NCI-H146 treated with DMSO at 0.1 percent for 48 hours (cell line): ENCODE data around the gene C15orf40.
"Not testable (repeated sequence)": the region's sequence is repeated elsewhere in the genome, so short reads cannot be mapped to it uniquely, and the experiment has no call there.

Source experiments
- DNase-seq: peaks from one replicate; lab custom pipeline; 2025; ENCODE audit not compliant: unreplicated experiment; lab: John Stamatoyannopoulos, UW

C15orf40 gene

DNA sequence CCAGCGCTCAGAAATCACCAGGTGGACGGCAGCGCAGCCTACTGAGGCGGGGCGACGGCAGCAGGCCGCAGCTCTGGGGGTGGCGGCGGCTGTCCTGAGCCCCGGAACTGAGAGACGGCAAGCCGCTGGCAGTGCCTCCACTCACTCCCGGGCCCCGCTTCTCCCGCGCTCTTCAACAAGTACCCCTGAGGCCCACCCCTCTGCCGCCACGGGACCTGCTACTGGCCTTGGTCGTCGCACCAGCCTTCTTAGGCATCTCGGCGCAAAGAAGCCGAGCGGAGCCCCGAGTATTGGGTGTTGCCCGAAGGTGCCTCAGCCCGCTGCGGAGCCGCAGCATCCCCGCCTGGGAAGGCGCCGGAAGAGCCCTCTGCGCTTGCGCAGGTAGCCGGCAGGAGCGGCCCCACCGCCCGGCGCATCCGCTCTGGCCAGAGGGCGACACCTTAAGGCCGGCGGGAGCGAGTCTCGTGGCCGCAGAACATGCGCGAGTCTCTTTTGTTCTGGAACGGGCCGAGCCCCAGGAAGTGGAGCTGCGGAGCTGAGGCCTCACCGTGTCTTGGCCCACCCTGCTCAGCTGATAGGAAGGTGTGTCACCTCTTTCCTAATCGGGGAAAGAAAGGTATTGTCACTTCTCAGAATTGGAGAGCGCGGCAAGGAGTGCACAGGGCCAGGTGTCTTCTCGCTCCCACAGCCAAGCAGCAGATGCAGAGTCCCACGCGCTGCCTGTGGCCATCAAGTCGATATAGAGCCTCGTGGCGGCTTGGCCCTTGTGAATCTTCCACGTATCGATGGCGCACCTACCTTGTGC is at the start of gene C15orf40:
TSS of gene C15orf40 (minus strand) at position 369 of the 805 bp plus-strand sequence. CDS start at position 337, 32 bp downstream.
- DNase-seq, result peak; percentile 59

- DNase-seq, result no peak
These were observed 46.4 kb upstream of the C15orf40 start for GRCh38 chr15:83057696-83058376.

GRCh38 chr15:83057002-83057401 is 45.6 kb upstream of the C15orf40 start:
- no peak for DNase-seq

GRCh38 chr15:83053151-83053550 is 41.7 kb upstream of the C15orf40 start:
- DNase-seq, result no peak

- DNase-seq, result no peak
These were observed 35.2 kb upstream of the C15orf40 start for GRCh38 chr15:83046558-83047127.

DNA sequence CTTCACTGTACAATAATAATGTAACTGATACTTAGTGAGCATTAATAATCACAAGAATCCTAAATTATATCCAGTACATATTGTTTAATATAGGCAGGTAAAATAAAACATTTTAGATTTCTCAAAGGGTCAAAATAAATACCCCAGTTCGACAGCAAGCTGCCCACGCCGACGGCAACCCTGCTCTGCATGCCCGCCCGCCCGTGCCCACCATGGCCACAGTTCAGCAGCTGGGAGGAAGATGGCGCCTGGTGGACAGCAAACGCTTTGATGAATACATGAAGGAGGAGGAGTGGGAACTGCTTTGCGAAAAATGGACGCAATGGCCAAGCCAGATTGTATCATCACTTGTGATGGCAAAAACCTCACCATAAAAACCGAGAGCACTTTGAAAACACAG is 32.7 kb upstream of the C15orf40 start:
- no peak for DNase-seq

DNA sequence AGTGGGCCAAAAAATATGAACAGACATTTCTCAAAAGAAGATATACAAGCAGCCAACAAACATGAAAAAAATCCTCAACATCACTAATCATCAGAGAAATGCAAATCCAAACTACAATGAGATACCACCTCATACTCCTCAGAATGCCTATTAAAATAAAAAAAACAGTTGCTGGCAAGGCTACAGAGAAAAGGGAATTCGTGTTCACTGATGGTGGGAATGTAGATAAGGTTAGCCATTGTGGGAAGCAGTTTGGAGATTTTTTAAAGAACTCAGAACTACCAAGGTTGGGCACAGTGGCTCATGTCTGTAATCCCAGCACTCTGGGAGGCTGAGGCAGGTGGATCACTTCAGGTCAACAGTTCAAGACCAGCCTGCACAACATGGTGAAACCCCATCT is 27.8 kb upstream of the C15orf40 start:
- DNase-seq, result no peak

- no peak for DNase-seq
These were observed 24.8 kb upstream of the C15orf40 start for GRCh38 chr15:83036253-83036652.

DNA sequence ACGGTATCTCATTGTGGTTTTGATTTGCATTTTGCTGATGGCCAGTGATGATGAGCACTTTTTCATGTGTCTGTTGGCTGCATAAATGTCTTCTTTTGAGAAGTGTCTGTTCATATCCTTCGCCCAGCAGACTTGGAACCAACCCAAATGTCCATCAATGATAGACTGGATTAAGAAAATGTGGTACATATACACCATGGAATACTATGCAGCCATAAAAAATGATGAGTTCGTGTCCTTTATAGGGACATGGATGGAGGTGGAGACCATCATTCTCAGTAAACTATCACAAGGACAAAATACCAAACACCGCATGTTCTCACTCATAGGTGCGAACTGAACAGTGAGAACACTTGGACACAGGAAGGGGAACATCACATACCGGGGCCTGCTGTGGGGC is 19.8 kb upstream of the C15orf40 start:
- not testable (repeated sequence) for DNase-seq

DNA sequence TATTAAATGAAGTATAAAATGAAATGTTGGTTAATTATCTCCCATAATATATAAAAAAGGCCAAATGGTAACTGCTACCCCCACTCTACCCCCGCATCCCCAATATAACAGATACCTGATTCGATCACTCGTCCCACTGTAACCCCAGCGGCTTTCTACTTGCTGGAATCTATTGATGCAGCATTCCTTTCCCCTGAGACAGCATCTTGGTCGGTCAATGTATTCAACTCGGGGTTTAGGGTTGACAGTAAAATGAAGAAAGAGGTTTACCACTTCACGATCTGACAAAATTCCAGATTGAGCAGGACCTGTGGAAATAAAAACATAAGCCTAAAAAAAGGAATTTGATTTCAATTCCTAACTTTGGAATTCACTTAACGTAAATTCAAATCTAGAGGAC is 18.6 kb upstream of the C15orf40 start:
- DNase-seq, result no peak

DNA sequence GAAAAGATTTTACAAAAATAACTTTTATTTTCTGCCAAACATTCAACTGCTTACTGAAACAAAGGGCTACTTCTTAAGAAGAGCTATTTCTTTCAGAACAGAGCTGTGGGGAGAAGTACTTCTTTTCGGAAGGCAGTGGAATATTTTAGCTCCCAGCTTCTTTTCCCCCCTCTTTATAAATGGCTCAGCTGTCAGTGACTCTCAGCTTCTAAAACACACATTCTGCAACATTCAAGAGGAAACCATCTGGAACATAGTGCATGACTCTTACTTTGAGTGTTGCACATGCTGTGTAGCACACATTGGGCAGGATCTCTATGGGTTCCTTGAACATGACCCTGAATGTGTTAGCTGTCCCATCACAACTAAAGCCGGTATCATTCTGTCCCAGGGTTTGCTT is 7.0 kb upstream of the C15orf40 start:
- DNase-seq, result no peak

GRCh38 chr15:83016906-83017305 is 5.5 kb upstream of the C15orf40 start:
- DNase-seq, result no peak

DNA sequence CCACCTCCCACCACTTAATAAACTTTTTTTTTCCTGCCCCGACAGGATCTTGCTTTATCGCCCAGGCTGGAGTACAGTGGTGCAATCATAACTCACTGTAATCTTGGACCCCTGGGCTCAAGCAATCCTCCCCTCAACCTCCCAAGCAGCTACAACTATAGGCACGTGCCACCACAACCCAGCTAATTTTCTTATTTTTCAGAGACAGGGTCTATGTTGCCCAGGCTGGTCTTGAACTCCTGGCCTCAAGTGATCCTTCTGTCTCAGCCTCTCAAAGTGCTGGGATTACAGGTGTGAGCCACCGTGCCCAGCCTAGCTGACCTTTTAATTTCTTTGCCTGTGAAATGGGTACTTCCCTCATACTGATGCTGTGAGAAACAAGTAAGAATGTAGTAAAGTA is 3.9 kb upstream of the C15orf40 start:
- DNase-seq, result no peak

GRCh38 chr15:83014205-83014653 is 2.8 kb upstream of the C15orf40 start:
- DNase-seq, result no peak

DNA sequence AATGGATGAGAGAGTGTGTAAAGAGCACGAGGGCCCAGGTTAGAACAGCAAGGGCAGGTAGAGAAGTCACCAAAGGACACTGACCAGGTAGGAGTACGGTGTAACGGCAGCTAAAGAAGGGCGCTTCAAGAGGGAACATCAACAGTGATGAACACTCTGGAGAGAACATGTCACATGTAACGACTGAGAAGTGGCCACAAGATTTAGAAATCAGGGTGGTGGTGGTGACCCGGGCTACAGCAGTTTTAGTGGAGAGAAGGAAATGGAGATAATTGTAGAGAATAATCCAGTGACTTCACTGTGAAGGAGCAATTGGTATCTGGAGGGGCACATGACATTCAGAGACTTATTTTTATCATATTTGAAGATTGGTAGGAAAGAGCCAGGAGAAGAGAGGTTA is 1.2 kb upstream of the C15orf40 start:
- DNase-seq, result no peak

GRCh38 chr15:83012076-83012426 is 612 bp upstream of the C15orf40 start:
- DNase-seq, result peak; percentile 9

DNA sequence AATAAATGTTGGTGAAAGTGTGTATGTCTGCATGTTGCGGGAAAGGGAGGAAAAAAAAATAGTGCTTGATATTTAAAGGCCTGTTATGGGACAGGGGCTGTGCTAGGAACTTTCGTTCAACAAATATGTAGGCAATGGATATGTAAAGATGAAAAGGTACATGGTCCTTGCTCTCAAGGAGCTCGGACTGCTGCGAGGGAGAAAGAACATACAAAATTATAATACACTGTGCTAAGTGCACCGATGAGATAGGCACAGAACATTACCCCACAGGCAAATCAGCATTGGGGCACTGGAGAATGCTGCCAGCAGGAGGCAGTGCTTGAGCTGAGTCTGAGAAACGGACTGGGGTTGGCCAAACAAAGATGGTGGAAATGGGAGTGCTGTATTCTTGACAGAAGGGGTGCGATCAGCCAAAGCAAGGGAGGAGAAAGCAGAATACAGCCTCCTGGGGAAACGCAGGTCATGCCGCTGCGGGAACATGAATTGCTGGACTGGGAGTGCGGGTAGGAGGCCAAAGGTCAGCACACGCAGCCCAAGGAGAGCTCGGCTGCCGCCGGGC is 649 bp downstream of the C15orf40 start:
- peak; percentile 43 for DNase-seq

- not testable (repeated sequence) for DNase-seq
These were observed 10.8 kb downstream of the C15orf40 start for GRCh38 chr15:83000672-83001031.

DNA sequence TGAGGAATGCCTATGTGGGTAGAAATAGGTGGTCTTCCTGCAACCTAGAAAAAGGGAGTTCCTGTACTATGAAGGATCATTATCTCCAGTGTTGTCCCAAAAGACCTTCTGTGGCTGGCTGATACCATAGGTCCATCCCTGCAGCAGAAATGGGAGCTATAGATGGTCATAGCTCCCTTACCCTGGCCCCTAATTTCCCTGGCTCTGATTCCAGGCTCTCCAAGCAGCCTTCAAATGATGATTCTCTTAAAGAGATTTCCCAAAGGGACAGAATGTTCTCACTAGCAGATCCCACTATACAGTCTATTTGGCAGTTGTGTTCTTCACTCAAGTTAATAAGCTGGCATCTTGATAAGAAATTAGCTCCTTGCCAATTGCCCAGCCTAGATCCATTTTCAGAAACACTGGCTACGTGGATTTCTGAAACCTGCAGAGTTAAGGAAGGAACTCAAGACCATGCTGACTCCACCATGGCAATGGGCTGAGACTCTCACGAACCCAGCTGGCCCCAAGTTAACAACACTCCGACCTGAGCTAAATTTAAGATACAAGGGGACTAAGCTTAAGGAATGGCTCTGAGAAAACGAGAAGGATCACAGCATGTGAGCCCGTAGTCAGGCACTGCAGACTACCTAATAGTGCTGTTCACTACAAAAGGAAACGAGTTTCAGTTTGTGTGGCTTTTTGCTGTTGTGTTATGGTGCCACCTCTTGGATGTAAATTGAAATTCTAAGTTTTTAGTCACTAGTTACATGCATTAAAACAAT is 11.4 kb downstream of the C15orf40 start:
- DNase-seq, result peak; percentile 0

DNA sequence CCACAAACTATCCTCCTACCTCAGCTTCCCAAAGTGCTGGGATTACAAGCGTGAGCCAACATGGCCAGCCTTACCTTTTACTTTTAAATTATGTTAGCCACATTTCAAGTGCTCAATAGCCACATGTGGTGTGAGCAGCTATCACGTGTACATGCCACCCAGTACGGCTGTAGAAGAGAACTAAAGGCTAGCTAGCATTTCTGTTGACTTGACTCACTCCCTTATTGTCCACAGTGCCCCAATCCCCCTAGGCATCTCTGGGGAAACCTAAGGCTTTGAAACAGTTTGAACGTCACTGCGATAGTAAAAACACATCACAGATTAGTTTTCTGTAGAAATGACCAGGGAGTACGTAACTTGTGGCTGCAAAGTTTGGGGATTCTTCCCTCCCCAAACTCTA is 12.0 kb downstream of the C15orf40 start:
- DNase-seq, result no peak

GRCh38 chr15:82995938-82996337 is 15.5 kb downstream of the C15orf40 start:
- no peak for DNase-seq
